HEK293 (cell line): ENCODE results near the gene REM2.

Source experiments
- TCF7L2 ChIP-seq: IDR thresholded peaks from 2 replicates; pipeline ENCODE4 v1.6.1; 2011; ENCODE audit warnings: low read depth, mild to moderate bottlenecking, inconsistent platforms, low read length, moderate library complexity, borderline replicate concordance
- ZNF146 ChIP-seq: fragments of 450-650 bp; formaldehyde crosslinking; IDR thresholded peaks from 2 replicates; pipeline ENCODE4 v1.5.1; 2016; ENCODE audit warnings: missing biosample characterization, missing genetic modification characterization
- ZNF223 ChIP-seq: fragments of 450-650 bp; formaldehyde crosslinking; IDR thresholded peaks from 2 replicates; pipeline ENCODE4 v1.5.1; 2016; ENCODE audit warnings: missing biosample characterization, missing genetic modification characterization
- ZNF23 ChIP-seq: fragments of 450-650 bp; formaldehyde crosslinking; IDR thresholded peaks from 2 replicates; pipeline ENCODE4 v1.5.1; 2016; ENCODE audit warnings: missing biosample characterization, missing genetic modification characterization, borderline replicate concordance
- ZNF274 ChIP-seq, 2 experiments: fragments of 200-500 bp in 1 of 2; fragments of 450-650 bp in 1 of 2; sonication (Bioruptor generic) in 1 of 2; formaldehyde crosslinking in 1 of 2; IDR thresholded peaks; 2 replicates each; pipeline versions ENCODE4 v1.5.1 to v1.6.1; 2014 to 2016; ENCODE audit warnings: borderline replicate concordance in 1 of 2, inconsistent platforms in 1 of 2, low read length in 1 of 2, missing biosample characterization in 1 of 2, missing genetic modification characterization in 1 of 2
- ZNF660 ChIP-seq: fragments of 450-650 bp; IDR thresholded peaks from 2 replicates; pipeline ENCODE4 v1.5.1; 2018; ENCODE audit warnings: missing biosample characterization, mild to moderate bottlenecking, missing genetic modification characterization
- TF ChIP-seq, protein P1 (sequence below): fragments of 450-650 bp; formaldehyde crosslinking; IDR thresholded peaks from 2 replicates; pipeline ENCODE4 v1.5.1; 2016; ENCODE audit warnings: missing biosample characterization, missing genetic modification characterization
- TF ChIP-seq, protein P2 (sequence below): fragments of 450-650 bp; formaldehyde crosslinking; IDR thresholded peaks from 2 replicates; pipeline ENCODE4 v1.5.1; 2016; ENCODE audit warnings: missing biosample characterization, missing genetic modification characterization
- TF ChIP-seq, protein P3 (sequence below): fragments of 450-650 bp; IDR thresholded peaks from 2 replicates; pipeline ENCODE4 v1.5.1; 2018; ENCODE audit warnings: missing biosample characterization, mild to moderate bottlenecking, missing genetic modification characterization
- TF ChIP-seq, protein P4 (sequence below): fragments of 450-650 bp; formaldehyde crosslinking; conservative IDR thresholded peaks from 2 replicates; pipeline ENCODE4 v1.5.1; 2016; ENCODE audit warnings: low read depth, missing biosample characterization, missing genetic modification characterization
- TF ChIP-seq, protein P5 (sequence below): fragments of 450-650 bp; formaldehyde crosslinking; IDR thresholded peaks from 2 replicates; pipeline ENCODE4 v1.5.1; 2016; ENCODE audit warnings: missing biosample characterization, missing genetic modification characterization

DNA sequence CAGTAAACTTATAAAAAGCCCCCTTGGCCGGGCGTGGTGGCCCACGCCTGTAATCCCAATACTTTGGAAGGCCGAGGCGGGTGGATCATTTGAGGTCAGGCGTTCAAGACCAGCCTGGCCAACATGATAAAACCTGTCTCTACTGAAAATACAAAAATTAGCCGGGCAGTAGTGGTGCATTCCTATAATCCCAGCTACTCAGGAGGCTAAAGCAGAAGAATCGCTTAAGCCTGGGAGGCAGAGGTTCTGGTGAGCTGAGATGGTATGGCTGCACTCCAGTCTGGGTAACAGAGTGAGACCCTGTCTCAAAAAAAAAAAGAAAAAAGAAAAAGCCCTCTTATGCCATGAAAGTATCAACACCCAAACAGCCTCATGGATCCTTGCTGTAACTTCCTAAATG is 42.5 kb downstream of the REM2 start:
- no peak for TF ChIP-seq ZNF660 (tag by site-specific recombination)
- TF ChIP-seq, protein P1, sequence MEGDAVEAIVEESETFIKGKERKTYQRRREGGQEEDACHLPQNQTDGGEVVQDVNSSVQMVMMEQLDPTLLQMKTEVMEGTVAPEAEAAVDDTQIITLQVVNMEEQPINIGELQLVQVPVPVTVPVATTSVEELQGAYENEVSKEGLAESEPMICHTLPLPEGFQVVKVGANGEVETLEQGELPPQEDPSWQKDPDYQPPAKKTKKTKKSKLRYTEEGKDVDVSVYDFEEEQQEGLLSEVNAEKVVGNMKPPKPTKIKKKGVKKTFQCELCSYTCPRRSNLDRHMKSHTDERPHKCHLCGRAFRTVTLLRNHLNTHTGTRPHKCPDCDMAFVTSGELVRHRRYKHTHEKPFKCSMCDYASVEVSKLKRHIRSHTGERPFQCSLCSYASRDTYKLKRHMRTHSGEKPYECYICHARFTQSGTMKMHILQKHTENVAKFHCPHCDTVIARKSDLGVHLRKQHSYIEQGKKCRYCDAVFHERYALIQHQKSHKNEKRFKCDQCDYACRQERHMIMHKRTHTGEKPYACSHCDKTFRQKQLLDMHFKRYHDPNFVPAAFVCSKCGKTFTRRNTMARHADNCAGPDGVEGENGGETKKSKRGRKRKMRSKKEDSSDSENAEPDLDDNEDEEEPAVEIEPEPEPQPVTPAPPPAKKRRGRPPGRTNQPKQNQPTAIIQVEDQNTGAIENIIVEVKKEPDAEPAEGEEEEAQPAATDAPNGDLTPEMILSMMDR (tag by site-specific recombination), result no peak
- TF ChIP-seq ZNF274 (IDR thresholded peaks at IDR 0.05; ENCODE audit: low read length), result no peak
- no peak for TF ChIP-seq ZNF274 (tag by site-specific recombination; IDR thresholded peaks at IDR 0.05; ENCODE audit: borderline replicate concordance)
- TF ChIP-seq, protein P2, sequence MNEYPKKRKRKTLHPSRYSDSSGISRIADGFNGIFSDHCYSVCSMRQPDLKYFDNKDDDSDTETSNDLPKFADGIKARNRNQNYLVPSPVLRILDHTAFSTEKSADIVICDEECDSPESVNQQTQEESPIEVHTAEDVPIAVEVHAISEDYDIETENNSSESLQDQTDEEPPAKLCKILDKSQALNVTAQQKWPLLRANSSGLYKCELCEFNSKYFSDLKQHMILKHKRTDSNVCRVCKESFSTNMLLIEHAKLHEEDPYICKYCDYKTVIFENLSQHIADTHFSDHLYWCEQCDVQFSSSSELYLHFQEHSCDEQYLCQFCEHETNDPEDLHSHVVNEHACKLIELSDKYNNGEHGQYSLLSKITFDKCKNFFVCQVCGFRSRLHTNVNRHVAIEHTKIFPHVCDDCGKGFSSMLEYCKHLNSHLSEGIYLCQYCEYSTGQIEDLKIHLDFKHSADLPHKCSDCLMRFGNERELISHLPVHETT (tag by site-specific recombination), result no peak
- TF ChIP-seq, protein P3, sequence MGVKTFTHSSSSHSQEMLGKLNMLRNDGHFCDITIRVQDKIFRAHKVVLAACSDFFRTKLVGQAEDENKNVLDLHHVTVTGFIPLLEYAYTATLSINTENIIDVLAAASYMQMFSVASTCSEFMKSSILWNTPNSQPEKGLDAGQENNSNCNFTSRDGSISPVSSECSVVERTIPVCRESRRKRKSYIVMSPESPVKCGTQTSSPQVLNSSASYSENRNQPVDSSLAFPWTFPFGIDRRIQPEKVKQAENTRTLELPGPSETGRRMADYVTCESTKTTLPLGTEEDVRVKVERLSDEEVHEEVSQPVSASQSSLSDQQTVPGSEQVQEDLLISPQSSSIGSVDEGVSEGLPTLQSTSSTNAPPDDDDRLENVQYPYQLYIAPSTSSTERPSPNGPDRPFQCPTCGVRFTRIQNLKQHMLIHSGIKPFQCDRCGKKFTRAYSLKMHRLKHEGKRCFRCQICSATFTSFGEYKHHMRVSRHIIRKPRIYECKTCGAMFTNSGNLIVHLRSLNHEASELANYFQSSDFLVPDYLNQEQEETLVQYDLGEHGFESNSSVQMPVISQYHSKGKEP (tag by site-specific recombination), result no peak
- TF ChIP-seq, protein P4, sequence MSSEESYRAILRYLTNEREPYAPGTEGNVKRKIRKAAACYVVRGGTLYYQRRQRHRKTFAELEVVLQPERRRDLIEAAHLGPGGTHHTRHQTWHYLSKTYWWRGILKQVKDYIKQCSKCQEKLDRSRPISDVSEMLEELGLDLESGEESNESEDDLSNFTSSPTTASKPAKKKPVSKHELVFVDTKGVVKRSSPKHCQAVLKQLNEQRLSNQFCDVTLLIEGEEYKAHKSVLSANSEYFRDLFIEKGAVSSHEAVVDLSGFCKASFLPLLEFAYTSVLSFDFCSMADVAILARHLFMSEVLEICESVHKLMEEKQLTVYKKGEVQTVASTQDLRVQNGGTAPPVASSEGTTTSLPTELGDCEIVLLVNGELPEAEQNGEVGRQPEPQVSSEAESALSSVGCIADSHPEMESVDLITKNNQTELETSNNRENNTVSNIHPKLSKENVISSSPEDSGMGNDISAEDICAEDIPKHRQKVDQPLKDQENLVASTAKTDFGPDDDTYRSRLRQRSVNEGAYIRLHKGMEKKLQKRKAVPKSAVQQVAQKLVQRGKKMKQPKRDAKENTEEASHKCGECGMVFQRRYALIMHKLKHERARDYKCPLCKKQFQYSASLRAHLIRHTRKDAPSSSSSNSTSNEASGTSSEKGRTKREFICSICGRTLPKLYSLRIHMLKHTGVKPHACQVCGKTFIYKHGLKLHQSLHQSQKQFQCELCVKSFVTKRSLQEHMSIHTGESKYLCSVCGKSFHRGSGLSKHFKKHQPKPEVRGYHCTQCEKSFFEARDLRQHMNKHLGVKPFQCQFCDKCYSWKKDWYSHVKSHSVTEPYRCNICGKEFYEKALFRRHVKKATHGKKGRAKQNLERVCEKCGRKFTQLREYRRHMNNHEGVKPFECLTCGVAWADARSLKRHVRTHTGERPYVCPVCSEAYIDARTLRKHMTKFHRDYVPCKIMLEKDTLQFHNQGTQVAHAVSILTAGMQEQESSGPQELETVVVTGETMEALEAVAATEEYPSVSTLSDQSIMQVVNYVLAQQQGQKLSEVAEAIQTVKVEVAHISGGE (tag by site-specific recombination), result no peak
- no peak for TF ChIP-seq TCF7L2
- TF ChIP-seq ZNF146 (tag by site-specific recombination), result no peak
- no peak for TF ChIP-seq ZNF223
- TF ChIP-seq, protein P5, sequence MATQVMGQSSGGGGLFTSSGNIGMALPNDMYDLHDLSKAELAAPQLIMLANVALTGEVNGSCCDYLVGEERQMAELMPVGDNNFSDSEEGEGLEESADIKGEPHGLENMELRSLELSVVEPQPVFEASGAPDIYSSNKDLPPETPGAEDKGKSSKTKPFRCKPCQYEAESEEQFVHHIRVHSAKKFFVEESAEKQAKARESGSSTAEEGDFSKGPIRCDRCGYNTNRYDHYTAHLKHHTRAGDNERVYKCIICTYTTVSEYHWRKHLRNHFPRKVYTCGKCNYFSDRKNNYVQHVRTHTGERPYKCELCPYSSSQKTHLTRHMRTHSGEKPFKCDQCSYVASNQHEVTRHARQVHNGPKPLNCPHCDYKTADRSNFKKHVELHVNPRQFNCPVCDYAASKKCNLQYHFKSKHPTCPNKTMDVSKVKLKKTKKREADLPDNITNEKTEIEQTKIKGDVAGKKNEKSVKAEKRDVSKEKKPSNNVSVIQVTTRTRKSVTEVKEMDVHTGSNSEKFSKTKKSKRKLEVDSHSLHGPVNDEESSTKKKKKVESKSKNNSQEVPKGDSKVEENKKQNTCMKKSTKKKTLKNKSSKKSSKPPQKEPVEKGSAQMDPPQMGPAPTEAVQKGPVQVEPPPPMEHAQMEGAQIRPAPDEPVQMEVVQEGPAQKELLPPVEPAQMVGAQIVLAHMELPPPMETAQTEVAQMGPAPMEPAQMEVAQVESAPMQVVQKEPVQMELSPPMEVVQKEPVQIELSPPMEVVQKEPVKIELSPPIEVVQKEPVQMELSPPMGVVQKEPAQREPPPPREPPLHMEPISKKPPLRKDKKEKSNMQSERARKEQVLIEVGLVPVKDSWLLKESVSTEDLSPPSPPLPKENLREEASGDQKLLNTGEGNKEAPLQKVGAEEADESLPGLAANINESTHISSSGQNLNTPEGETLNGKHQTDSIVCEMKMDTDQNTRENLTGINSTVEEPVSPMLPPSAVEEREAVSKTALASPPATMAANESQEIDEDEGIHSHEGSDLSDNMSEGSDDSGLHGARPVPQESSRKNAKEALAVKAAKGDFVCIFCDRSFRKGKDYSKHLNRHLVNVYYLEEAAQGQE (tag by site-specific recombination), result no peak
- TF ChIP-seq ZNF23, result no peak
